PFSK-1 (cell line): Measurements from ENCODE around the gene PSEN2.

Experiments
- FOXP2 ChIP-seq: optimal IDR thresholded peaks from 2 replicates; pipeline ENCODE3; 2011; ENCODE audit warnings: borderline replicate concordance, control low read depth, inconsistent platforms; ENCODE audit not compliant: insufficient read depth; ENCODE audit errors: extremely low read length, extremely low read depth
- POLR2AphosphoS5 ChIP-seq: IDR thresholded peaks from 2 replicates; pipeline ENCODE4 v1.6.1; 2012; ENCODE audit warnings: low read depth, mild to moderate bottlenecking, control low read depth, low read length, moderate library complexity
- SIN3A ChIP-seq: IDR thresholded peaks from 2 replicates; pipeline ENCODE4 v1.6.1; 2012; ENCODE audit warnings: mild to moderate bottlenecking, low read length, moderate library complexity, borderline replicate concordance; ENCODE audit not compliant: insufficient read depth
- TAF1 ChIP-seq: IDR thresholded peaks from 2 replicates; pipeline ENCODE4 v1.6.1; 2012; ENCODE audit warnings: low read length, control low read depth, borderline replicate concordance; ENCODE audit not compliant: insufficient read depth
- TF ChIP-seq, protein P1 (sequence below), 2 experiments: IDR thresholded peaks; 2 replicates each; pipeline versions ENCODE4 v1.6.1 to v1.8.0; 2011 to 2012; ENCODE audit warnings: low read depth in 2 of 2, low read length in 2 of 2, control low read depth in 1 of 2, inconsistent platforms in 1 of 2, mild to moderate bottlenecking in 1 of 2, moderate library complexity in 1 of 2; ENCODE audit not compliant: insufficient read depth in 1 of 2

Gene PSEN2

DNA sequence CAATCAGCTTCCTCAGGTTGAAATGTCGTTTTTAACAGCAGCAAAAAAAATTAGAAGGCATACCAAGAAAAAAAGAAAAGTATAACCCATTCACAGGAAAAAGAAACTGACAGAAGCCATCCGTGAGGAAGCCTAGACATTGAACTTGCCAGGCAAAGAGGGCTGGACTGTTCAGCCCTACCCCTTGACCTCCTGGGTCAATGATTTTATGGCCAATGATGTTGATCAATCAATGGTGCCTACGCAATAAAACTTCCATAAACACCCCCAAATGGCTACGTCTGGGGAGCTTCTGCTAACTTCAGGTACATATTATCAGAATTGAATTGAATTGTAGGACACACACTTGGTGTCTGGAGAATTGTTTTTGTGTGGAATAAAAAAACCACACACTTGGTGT is 4.8 kb upstream of the PSEN2 start:
- no peak for TF ChIP-seq FOXP2
- TF ChIP-seq, protein P1, sequence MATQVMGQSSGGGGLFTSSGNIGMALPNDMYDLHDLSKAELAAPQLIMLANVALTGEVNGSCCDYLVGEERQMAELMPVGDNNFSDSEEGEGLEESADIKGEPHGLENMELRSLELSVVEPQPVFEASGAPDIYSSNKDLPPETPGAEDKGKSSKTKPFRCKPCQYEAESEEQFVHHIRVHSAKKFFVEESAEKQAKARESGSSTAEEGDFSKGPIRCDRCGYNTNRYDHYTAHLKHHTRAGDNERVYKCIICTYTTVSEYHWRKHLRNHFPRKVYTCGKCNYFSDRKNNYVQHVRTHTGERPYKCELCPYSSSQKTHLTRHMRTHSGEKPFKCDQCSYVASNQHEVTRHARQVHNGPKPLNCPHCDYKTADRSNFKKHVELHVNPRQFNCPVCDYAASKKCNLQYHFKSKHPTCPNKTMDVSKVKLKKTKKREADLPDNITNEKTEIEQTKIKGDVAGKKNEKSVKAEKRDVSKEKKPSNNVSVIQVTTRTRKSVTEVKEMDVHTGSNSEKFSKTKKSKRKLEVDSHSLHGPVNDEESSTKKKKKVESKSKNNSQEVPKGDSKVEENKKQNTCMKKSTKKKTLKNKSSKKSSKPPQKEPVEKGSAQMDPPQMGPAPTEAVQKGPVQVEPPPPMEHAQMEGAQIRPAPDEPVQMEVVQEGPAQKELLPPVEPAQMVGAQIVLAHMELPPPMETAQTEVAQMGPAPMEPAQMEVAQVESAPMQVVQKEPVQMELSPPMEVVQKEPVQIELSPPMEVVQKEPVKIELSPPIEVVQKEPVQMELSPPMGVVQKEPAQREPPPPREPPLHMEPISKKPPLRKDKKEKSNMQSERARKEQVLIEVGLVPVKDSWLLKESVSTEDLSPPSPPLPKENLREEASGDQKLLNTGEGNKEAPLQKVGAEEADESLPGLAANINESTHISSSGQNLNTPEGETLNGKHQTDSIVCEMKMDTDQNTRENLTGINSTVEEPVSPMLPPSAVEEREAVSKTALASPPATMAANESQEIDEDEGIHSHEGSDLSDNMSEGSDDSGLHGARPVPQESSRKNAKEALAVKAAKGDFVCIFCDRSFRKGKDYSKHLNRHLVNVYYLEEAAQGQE (IDR thresholded peaks at IDR 0.05; ENCODE audit: insufficient read depth in 1 of 2, low read depth in 2 of 2, low read length in 2 of 2), result no peak
- no peak for TF ChIP-seq POLR2AphosphoS5
- no peak for TF ChIP-seq TAF1
- no peak for TF ChIP-seq SIN3A

DNA sequence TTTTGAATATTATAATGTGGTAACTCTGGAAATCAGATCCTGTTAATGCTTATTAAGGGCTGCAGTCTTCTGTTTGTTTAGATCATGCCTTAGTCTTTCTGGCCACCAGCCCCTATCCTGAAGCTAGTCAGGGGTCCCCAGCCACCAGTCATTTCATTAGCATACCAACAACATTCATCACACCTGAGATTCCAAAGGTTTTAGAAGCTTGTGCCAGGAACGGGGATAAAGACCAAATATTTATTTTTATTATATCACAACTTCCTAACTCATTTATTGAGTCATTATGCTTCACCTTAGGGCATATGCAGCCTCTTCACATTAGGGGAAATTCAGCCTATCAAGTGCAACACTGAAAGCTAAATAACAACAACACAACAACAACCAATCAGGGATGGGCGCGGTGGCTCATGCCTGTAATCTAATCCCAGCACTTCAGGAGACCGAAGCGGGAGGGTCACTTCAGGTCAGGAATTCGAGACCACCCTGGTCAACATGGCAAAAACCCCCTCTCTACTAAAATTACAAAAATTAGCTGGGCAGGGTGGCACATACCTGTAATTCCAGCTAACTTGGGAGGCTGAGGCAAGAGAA is 2.9 kb upstream of the PSEN2 start:
- TF ChIP-seq FOXP2 (no peak), SIN3A (no peak), TAF1 (no peak), POLR2AphosphoS5 (no peak)
- TF ChIP-seq, protein P1 (IDR thresholded peaks at IDR 0.05; ENCODE audit: insufficient read depth in 1 of 2, low read depth in 2 of 2, low read length in 2 of 2), result no peak

DNA sequence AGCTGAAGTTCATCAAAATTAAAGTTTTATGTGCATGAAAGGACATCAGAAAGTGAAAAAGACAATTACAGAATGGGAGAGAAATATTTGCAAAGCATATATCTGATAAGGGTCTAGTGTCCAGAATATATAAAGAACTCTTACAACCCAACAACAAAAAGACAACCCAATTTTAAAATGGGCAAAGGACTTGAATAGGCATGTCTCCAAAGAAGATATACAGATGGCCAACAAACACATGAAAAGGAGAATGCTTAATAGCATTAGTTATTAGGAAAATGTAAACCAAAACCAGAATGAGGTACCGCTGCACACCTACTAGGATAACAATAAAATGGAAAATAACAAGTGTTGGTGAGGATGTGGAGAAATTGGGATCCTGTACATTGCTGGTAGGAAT is 1.7 kb upstream of the PSEN2 start:
- TF ChIP-seq, protein P1 (IDR thresholded peaks at IDR 0.05; ENCODE audit: insufficient read depth in 1 of 2, low read depth in 2 of 2, low read length in 2 of 2), result no peak
- TF ChIP-seq FOXP2 (no peak), SIN3A (no peak), TAF1 (no peak), POLR2AphosphoS5 (no peak)

DNA sequence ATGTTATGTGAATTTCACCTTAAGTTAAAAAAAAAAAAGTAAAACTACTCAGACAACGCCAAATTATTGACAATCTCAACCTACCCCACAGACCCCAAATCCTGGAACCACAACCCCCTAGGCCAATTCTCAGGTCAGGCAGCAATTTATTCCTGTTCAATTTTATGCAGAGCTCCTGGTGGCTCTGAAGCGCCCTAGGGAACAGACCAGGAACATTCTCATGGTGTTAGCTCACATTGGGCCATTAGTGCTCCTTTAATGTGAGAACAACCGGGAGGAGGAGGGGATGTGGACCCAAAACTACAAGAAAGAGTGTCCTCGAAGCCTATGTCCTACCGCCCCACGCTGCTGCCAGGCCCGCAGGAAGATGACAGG is 403 bp upstream of the PSEN2 start:
- TF ChIP-seq SIN3A, result no peak

DNA sequence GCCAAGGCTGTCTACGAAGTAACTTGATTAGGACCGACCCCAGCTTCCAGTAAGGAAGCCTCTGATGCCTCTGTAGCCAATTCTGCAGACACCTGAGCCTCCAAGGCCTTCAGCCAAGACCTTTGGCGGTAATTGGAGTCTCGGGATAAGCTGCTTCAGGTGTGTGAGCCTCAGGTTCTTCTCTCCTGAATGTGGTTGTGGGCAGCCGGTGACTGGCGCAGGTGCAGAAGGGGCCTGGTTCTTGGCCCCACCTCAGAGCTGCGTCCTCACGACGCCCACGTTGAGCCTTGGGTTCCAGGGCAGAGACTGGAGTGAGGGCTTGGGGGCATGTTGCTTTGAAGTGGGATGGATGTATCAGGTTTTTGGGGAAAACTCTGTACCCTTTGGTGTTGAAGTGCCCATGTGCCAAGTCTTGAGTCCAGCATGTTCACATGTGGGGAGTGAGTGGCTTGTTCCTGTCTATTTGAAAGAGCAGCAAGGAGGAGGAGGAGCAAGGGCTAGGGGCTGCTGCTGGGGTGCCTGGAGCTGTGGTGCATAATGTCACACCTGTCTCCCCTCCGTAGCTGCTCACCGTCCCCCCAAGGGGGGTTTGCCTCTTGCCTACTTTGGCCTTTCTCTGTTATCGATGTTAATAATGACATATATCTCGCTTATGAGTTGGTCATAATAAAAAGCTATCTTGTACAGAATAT is 1.4 kb downstream of the PSEN2 start:
- no peak for TF ChIP-seq SIN3A
- no peak for TF ChIP-seq TAF1
- TF ChIP-seq FOXP2, result no peak
- no peak for TF ChIP-seq POLR2AphosphoS5
- TF ChIP-seq, protein P1 (IDR thresholded peaks at IDR 0.05; ENCODE audit: insufficient read depth in 1 of 2, low read depth in 2 of 2, low read length in 2 of 2), result no peak
